Stimulated activated CD4-positive, alpha-beta T cell treated with anti-CD3 and anti-CD28 coated beads, Interleukin-2, amount 100 ng/mL, for 24 hours (primary cell): ENCODE measurements around the gene ILF2.
"Not testable (repeated sequence)": the region's sequence is repeated elsewhere in the genome, so short reads cannot be mapped to it uniquely, and the experiment has no call there.

ENCODE experiments used
- DNase-seq, 2 donors: peaks; one replicate each; pipeline ENCODE4 v3.0.0-alpha.2; 2020

Gene ILF2

DNA sequence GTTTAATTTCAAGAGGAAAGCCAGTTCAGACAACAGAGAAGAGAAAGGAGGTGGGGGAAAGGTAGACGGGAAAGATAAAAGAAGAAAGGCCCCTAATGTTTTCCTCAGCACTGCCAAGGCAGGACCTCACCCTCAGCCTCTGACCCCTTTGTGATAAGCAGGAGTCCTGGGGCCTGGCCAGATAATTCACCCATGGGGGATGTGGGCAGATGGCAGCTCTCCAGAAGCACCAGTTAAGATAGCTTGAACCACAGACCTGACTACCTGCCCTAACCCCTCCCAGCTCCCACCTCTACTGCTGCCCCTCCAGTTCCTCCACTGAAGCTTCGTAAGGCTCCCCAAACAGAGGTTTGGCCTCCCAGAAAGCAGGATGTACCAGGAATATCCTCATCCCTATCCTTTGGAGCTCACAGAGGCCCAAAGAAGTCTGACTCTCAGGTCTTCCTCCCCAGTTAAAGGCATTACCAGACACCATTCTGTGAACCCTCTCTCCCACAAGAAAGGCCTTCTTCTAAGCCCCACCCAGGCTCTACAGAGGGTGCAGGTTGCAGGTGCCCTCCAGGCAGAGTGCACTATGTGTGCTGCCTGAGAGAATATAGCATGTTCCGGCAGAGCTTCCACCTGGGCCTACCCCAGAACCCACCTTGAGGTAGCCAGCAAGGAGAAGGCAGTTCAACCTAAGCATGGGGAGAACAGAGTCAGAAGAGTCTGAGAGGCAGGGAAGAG is 21.5 kb downstream of the ILF2 start:
- no peak for DNase-seq

DNA sequence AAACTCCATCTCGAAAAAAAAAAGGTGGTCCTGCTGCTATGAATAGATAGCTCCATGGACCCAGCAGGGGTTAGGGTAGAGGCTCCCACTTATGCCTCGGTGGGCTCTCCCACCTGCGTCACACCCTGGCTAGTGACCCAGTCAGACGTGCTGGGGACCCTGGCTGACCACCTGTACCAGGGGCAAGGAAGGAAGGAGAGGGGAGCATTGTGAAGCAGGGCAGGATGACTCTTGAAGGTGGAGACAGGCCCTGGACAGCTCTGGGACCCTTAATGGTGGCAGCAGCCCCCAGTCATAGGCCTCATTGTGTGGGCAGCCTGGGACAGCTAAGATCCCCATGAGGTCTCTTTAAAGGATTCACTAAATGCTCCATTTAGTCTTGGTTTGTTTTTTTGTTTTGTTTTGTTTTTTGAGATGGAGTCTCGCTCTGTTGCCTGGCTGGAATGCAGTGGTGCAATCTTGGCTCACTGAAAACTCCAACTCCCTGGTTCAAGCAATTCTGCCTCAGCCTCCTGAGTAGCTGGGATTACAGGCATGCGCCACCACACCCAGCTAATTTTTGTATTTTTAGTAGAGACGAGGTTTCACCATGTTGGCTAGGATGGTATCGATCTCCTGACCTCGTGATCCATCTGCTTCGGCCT is 22.7 kb downstream of the ILF2 start:
- no peak for DNase-seq

DNA sequence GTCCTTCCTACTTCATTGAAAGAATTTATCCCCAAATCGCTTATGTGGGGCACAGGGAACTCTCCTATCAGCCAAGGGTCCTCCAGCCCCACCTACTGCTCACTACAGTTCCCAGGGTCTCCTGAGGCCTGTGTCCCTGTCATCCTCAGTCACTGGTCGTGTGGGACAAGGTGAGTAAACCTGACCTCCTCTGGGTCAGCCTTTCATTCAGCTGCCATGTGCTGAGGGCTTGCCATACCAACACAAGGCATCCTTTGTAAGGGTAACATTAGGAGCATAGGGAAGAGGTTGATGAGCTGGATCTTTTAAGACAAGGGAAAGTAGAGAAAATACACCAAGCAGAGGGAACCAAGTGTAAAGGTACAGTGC is 23.5 kb downstream of the ILF2 start:
- DNase-seq = no peak

DNA sequence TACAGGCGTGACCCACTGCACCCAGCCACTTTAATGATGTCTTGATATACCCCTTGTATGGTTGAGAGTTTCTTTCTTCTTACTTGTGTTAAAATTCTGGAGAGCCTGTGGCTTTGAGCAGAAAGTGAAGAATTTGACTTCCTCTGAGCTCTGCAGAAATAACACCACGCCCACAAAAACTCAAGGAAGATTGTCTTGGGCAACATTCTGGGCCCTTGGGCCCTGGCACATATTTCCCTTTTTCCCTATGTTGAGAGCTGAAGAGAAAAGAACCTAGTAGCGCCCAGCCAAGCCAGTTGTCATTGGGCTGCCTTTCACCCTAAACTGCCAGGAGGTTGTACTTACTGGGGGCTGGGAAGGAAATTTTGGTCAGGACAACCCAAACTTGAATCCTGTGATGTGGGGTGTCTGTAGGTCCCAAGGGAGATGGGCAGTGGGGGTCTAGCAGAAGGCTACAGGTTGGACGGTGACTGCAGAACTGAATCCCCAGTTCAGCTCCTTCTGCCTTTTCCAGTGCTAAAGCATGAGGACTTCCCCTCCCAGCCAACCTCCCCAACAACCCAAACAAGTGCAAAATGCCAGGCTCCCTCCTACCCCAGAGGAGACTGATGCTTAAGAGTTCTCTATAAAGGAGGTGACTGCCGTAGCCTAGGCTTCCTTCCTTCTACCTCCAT is 24.0 kb downstream of the ILF2 start:
- no peak for DNase-seq

DNA sequence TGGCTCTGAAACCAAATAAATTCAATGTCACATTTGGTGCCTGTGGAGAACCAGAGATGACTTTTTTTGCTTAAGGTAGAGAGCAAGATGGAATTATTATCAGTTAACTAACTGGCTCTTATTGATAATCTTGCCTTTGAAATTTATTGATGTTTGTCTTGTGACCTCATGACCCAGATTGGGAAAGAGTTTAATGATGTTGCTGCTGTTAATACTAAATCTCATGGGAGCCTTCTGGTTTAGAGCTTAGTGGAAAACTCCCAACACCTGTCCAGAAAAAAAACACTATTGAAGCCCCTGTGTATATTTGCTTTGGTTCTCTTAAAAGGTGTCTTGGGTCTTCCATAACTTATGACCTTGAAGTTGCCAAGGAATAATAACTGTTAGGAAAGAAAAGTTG is 27.0 kb downstream of the ILF2 start:
- DNase-seq = no peak

DNA sequence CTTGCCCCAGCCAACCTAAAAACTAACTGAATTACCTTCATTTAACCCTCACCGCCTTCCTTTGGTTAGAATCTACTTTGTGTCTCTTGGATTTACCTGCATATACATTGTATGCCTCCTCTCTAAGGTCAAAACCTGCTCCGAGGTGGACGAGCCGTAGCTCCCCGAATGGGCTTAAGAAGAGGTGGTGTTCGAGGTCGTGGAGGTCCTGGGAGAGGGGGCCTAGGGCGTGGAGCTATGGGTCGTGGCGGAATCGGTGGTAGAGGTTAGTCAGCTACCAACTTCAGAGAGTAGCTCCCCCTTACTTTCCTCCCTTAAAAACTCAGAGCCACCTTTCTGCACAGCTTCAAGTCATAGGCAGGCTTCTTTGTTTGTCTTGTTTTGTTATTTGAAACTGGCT is 27.7 kb downstream of the ILF2 start:
- no peak for DNase-seq

DNA sequence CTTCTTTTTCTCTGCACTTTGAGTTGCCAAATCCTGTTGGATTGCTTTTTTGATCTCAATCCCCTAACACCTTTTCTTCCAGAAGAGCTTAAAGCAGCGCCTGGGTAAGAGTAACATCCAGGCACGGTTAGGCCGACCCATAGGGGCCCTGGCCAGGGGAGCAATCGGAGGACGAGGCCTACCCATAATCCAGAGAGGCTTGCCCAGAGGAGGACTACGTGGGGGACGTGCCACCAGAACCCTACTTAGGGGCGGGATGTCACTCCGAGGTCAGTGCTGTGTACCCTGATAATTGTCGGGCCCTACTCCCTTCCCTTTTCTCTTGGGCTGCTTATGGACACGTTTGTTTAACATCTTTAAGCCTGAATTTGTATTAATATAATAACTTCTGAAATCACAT is 28.6 kb downstream of the ILF2 start:
- no peak for DNase-seq

DNA sequence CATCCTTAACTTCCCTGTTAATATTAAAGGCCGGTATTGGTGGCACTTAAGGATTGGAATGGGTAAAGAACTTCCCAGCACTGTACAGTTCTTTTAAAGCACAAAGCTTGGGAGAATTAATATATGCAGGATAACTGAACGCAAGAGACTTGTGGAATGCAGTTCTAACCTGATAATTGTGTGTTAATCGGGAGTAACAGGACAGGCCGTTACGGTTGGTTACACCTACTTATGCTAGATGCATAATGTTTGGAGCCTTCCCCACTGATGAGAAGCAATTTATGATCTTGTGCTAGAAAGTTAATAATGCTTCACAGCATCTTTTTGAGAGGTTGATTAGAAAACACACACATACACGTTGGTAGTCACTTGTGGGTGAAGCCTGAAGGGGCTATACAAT is 29.9 kb downstream of the ILF2 start:
- no peak for DNase-seq

DNA sequence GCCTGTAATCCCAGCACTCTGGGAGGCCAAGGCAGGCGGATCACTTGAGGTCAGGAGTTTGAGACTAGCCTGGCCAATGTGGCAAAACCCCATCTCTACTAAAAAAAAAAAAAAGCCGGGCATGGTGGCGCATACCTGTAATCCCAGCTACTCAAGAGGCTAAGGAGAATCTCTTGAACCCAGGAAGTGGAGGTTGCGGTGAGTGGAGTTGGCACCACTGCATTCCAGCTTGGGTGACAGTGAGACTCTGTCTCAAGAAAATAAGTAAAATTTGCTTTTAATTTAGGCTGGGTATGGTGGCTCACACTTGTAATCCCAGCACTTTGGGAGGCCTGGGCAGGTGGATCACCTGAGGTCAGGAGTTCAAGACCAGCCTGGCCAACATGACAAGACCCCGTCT is 30.6 kb downstream of the ILF2 start:
- not testable (repeated sequence) for DNase-seq

DNA sequence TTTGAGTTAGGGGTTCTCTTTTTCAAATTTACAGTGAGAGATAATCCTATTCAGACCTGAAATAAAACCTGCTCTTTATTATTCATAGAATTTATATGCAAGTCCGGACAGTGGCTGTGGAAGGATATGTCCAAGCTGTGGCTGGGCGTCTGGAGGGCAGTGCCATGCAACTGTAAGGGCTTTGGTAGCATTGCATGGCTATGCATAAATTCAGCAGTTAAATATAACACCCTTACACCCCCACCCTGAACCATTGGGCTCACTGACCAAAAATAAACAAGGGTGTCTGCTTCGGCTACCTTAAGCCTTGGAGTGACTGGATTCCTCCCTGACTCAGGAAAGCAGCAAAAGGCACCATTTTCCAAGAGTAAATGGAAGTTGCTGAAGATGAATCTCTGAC is 31.5 kb downstream of the ILF2 start:
- no peak for DNase-seq

DNA sequence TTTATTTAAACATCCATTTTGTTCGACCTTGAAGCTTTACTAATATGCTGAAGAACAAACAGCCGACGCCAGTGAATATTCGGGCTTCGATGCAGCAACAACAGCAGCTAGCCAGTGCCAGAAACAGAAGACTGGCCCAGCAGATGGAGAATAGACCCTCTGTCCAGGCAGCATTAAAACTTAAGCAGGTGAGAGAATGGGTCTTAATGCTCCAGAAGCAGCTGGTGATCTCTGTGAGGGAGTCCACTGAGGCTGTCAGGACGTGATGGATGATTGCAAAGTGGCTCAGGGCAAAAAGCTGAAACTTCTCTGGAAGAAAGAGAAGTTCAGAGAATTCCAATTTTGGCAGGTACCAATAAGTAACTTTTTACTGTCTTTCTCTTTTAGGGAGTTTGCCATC is 32.5 kb downstream of the ILF2 start:
- no peak for DNase-seq

DNA sequence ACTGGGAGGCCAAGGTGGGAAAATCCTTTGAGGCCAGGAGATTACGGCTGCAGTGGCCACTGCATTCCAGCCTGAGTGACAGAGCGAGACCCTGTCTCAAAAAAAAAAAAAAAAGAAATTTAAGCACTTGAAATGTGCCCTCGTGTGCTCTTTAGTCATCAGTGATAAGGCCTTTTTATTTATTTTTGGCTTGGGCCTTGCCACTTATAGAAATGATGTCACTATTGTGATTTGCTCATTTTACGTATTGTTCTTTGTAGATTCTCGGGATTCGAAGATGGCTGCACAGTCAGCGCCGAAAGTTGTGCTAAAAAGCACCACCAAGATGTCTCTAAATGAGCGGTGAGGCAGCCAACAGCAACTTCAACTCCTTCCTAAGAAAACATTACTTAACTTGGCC is 34.5 kb downstream of the ILF2 start:
- DNase-seq = no peak

DNA sequence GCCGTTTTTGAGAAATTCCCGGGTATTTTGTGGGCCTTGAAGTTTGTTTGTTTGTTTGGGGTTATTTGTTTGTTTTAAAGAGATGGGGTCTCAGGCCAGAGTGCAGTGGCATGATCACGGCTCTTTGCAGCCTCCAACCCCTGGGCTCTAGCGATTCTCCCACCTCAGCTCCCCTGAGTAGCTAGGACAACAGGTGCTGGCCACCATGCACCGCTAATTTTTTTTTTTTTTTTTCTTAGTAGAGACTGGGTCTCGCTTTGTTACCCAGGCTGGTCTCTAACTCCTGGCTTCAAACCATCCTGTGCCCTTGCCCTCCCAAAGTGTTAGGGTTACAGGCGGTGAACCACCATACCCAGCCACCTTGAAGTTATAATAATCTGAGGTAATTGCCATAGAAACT is 34.9 kb downstream of the ILF2 start:
- DNase-seq = no peak

DNA sequence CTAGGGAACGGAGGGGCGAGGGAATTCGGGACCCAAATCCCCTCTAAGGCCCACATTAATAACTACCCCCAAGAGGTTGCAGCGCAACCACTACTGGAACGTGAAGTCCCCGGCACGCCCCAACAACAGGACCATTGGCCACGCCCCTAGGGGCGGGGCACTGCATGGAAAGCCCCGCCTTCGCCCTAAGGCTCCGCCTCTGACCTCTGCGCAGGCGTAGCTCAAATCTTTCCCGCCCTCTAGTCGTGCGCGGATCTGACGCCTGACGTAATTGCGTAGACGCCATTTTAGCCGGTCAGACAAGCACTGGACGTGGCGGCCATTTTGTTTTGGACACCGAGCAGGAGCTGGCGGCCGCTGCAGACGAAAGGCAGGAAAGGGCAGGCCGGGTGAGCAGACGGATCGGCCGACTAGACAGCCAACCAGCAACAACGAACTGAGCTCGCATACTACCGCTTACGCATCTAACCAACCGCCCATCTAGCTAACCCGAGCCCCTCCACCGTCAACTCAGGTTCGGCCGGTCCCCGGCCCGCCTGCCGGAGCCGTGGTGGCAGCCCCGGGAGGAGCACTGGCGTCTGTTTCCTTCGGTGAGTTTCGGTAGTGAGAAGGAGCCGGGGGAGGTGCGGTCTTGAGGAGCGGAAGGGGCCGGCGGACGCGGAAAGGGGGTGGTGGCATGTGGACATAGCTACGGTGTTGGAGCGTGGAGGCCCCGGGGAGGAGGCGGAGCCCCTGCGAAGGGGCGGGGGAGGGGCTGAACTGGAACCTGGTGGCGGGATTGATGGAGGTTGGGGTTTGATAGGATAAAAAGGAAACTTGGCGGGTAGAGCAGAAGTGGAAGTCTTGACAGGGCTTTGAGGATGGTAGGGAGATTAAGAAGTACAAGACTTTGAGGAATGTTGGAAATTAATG is 36.8 kb downstream of the ILF2 start, which contains the start of gene CHTOP:
CHTOP (plus strand) TSS at position 313 of the 912 bp plus-strand sequence. CDS start 2,523 bp downstream, outside the sequence.
- peak; percentile 96 for DNase-seq

DNA sequence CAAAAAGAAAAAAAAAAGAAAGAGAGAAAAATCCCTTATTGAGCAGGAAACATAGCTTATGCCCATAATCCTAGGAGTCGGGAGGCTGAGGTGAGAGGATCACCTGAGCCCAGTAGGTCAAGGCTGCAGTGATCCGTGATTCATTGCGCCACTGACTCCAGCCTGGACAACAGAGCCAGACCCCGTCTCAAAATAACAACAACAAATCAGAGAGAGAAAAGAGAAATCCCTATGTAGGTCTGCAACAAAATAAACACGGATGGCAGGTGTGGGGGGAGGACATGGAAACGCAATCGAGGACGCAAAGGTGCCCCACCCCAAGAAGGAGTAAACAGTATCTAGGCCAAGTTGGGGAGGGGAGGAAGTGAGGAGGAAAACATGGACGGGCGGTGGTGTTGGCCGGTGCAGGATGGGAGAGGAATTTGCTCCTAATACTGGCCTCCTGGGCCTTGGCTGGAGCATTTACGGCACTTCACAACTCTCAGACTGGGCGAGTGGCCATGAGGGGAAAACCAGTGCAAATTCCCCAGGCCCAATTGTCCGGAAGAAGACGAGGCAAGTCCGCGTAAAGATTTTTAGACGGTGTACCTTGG is 37.5 kb downstream of the ILF2 start:
- no peak for DNase-seq

DNA sequence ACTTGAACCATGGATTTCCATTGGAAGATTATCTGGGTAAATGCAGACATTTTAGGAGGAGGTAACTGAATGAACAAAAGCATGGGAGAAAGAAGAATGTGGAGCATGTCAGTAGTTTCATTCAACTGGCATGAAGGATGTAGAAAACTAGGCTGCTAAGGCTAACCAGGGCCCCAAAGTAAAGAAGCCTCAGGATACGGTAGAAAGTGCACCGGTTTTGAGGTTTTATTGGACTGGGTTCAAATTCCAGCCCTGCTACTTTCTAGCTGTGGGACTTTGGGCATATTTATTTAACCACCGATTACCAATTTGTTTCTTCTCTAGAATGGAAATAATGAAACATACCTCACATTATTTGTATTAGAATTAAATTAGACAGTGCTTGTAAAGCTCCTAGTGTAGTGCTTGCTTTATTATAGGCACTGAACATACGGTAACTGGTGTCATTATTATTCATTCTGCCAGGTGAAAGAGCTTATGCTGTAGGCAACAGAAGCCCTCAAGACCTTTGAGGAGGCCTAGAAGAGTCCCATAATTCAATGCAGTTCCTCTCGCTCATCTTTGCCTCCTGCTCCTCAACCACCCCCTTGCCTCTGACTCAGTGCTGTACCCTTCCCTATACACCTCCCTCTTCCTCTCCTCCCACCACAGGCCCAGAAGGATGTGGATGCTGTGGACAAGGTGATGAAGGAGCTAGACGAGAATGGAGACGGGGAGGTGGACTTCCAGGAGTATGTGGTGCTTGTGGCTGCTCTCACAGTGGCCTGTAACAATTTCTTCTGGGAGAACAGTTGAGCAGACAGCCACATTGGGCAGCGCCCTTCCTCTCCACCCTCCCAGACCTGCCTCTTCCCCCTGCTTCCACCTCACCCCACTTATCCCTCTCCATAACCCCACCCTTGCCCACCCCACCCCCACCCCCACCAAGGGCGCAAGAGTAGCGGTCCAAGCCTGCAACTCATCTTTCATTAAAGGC is 39.5 kb downstream of the ILF2 start:
- no peak for DNase-seq

DNA sequence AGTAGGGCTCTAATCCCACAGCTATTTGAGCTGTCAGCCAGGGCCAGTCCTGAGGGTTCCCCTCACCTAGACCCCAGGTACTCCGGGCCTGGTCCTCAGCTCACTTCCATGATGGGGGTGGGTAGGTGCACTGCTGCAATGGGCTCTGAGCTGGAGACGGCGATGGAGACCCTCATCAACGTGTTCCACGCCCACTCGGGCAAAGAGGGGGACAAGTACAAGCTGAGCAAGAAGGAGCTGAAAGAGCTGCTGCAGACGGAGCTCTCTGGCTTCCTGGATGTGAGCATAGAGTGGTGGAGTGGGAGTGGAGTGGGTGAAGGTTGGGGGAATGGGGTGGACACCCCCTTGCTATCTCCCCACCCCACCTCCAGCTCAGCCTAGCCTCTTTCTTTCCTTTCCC is 40.4 kb downstream of the ILF2 start:
- no peak for DNase-seq

DNA sequence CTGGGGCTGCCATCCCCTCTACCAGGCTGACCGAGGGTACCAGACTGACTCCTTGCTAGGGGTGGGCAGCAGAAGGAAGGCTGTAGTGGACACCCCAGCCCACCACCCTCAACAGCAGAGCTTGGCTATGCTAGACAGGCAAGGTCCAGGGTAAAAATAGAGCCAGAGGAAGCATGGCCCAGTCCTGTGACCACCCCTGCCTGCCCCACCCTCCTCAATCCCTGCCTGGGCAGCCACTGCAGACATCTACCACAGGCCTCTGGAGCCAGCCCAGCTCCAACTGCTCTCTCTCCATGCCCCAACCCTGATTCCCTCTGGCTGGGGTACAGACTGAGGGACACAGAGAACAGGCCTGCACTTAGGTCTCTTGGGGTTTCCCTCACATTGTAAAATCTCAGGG is 40.8 kb downstream of the ILF2 start:
- DNase-seq = no peak

DNA sequence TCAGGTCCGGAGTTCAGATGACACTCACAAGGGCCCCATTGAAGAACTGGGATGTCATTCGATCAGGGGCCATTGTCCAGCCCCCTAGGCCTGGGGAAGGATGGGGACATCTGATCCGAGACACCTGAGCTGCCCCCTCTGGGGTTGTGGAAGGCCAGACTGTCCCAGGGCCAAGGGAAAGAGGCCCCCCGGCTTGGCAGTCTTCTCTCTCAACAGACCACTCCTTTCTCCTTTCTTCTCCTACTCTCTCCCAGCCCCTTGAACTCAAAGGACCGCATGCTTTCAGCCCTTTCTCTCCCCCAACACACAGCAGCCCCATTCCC is 41.5 kb downstream of the ILF2 start:
- DNase-seq = no peak

DNA sequence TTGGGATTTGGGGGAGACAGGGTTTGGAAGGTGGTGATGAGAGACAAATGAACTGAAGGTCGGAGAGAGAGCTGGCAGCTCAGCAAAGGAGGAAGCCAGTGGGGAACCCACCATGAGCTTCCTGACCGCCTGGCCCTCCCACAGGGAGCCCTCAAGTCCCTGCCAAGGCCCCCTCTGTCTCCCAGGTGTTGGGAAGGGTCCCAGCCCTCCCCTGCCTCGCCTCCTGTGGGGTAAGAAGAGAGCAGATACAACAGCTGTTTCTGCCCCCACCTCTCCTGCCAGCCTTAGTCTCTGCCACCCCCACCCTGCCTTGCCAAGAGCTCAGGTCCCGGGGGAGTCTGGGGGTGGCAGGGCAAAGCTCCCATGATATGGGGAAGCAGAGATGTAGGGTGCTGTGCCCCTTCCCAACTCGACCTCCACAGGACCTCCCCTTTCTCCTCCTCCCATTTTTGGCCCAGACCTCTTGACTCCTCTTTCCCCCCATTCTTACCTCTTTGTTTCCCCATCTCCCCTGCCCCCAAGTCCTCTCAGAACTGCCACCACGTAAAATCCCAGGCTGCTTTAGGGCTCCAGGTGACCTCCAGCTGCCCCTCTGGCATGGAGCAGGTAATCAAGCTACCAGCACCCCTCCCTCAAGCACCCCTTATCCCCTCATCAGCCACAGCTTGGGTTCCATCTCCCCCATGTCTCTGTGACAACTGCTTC is 42.0 kb downstream of the ILF2 start:
- no peak for DNase-seq
